Lung (tissue), 12 donors: Measurements from ENCODE around the gene CDC34. TPM values are rescaled to one million over a fixed set of nuclear protein-coding genes. Genes with fewer than 3 reads are reported as not detected.

Experiments used
- ATAC-seq: fragments of 200-7000 bp; cut with Tn5 transposase; one replicate; pipeline ENCODE4 v1.9.1; 2020; ENCODE audit warnings: moderate number of reproducible peaks; ENCODE audit not compliant: insufficient read depth, low FRiP score
- DNase-seq, 3 donors: peaks; one replicate each; pipeline ENCODE4 v3.0.0-alpha.2; 2013 to 2017
- H3K27ac ChIP-seq, 2 donors: one replicate each; pipeline ENCODE4 v1.5.1; 2013; ENCODE audit warnings: mild to moderate bottlenecking in 2 of 2, moderate library complexity in 2 of 2, control low read depth in 1 of 2, inconsistent platforms in 1 of 2, low read depth in 1 of 2, low read length in 1 of 2
- H3K27me3 ChIP-seq, 3 donors: one replicate each; pipeline ENCODE4 v1.5.1; 2013; ENCODE audit warnings: low read length in 2 of 3; ENCODE audit not compliant: control insufficient read depth in 3 of 3, insufficient read depth in 3 of 3
- H3K36me3 ChIP-seq, 4 donors: one replicate each; pipeline ENCODE4 v1.5.1; 2013; ENCODE audit warnings: low read length in 4 of 4, mild to moderate bottlenecking in 1 of 4, moderate library complexity in 1 of 4; ENCODE audit not compliant: control insufficient read depth in 4 of 4, insufficient read depth in 4 of 4
- H3K4me1 ChIP-seq, 5 donors: one replicate each; pipeline ENCODE4 v1.5.1; 2013; ENCODE audit warnings: low read length in 5 of 5, mild to moderate bottlenecking in 2 of 5, moderate library complexity in 1 of 5; ENCODE audit not compliant: control insufficient read depth in 5 of 5, insufficient read depth in 5 of 5
- H3K4me3 ChIP-seq: one replicate; pipeline ENCODE4 v1.5.1; 2013; ENCODE audit warnings: mild to moderate bottlenecking, control low read depth, moderate library complexity
- H3K9ac ChIP-seq, 2 donors: one replicate each; pipeline ENCODE4 v1.5.1; 2013; ENCODE audit warnings: low read length in 2 of 2, control low read depth in 1 of 2; ENCODE audit not compliant: insufficient read depth in 1 of 2
- H3K9me3 ChIP-seq, 4 donors: one replicate each; pipeline ENCODE4 v1.5.1; 2013; ENCODE audit warnings: low read length in 3 of 4, mild to moderate bottlenecking in 1 of 4, moderate library complexity in 1 of 4; ENCODE audit not compliant: control insufficient read depth in 4 of 4, insufficient read depth in 3 of 4
- WGBS, 2 donors: extraction: QIAGEN DNeasy Blood & Tissue Kit; methylation state at CpG; one replicate each; pipeline ENCODE4 v1.1.7; 2013; 5-methylcytosine and 5-hydroxymethylcytosine counted together
- polyA plus RNA-seq, 2 donors: library from polyadenylated mRNA; stranded (reverse); fragments of 200-250 nt; gene quantifications; one replicate each; pipeline ENCODE4 v1.2.1, GENCODE V29; 2013
- total RNA-seq, 2 donors: library from RNA; depleted of rRNA in 1 of 2; stranded (reverse); fragments of >200 nt in 1 of 2; gene quantifications; one replicate each; pipeline ENCODE4 v1.2.1, GENCODE V29; 2014 to 2021
- TF ChIP-seq, protein P1 (sequence below): IDR thresholded peaks from 2 replicates; pipeline ENCODE4 v1.5.1; 2012; ENCODE audit warnings: mild to moderate bottlenecking; ENCODE audit errors: control extremely low read depth, extremely low read depth
- donor health status: control.
- donor health status: control.
- donor health status: Bipolar disorder and iron deficiency.
- donor health status: healthy.
- donor health status: DM: yes; HTN: yes; CAD: no.

Gene CDC34
- total and polyA plus RNA-seq, 4 donors: 42.9 to 89.1 (median 60.1) TPM

DNA sequence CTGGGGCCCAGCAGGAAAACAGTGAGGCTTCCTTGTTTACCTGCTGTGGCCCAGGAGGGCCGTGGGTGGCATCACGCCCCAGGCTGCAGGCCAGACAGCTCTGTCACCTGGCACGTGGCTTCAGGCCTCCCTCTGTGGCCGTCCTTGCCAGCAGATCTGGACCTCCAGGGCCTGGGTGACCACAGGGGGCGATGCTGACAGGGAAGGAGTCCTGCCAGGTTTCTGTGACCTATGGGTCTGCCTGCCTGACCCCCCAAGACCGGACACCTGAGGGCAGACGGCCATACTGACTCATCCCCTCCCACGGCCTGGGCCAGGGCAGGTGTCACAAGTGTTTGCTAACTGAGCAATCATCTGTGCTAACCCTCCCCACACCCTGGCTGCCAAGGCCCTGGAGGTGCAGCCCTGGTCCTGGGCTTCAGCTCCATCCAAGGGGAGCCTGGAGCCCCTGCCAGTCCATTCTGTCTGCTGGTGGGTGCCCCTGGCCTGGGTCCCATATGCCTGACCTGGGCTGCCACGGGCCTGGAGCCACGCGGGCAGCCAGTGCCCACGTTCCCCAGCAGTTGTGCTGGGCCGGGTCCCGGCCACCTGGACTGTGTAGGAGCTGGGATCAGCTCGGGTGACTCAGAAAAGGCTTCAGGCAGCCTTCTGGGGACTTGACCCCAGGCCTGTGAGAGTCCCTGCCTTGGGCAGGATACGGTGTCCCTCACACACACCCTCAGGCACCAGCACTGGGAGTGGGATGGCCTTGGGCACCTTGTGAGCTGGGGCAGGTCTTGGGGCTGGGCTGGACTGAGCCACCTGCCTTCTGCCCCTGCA lies 3.7 kb downstream of the CDC34 start:
- Histone ChIP-seq H3K27ac (peak overlapping the region in 1 of 2 donors; percentile 0), H3K4me1 (peaks cover 0 to 20% (median 8%) of the 10 kb centered on the region in 5 donors), H3K9ac (no peak overlapping the region), H3K27me3 (no peaks in the 10 kb centered on the region), H3K36me3 (peaks cover 8 to 33% (median 12%) of the 10 kb centered on the region in 4 donors), H3K4me3 (no peak overlapping the region), H3K9me3 (peaks cover 0 to under 1% (median 0%) of the 10 kb centered on the region in 4 donors)
- TF ChIP-seq, protein P1, sequence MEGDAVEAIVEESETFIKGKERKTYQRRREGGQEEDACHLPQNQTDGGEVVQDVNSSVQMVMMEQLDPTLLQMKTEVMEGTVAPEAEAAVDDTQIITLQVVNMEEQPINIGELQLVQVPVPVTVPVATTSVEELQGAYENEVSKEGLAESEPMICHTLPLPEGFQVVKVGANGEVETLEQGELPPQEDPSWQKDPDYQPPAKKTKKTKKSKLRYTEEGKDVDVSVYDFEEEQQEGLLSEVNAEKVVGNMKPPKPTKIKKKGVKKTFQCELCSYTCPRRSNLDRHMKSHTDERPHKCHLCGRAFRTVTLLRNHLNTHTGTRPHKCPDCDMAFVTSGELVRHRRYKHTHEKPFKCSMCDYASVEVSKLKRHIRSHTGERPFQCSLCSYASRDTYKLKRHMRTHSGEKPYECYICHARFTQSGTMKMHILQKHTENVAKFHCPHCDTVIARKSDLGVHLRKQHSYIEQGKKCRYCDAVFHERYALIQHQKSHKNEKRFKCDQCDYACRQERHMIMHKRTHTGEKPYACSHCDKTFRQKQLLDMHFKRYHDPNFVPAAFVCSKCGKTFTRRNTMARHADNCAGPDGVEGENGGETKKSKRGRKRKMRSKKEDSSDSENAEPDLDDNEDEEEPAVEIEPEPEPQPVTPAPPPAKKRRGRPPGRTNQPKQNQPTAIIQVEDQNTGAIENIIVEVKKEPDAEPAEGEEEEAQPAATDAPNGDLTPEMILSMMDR: no peak
- 73 to 79% methylated on average over 16 of the region's 16 CpGs for WGBS, 2 donors
- DNase-seq (no peak), ATAC-seq (no peak)

DNA sequence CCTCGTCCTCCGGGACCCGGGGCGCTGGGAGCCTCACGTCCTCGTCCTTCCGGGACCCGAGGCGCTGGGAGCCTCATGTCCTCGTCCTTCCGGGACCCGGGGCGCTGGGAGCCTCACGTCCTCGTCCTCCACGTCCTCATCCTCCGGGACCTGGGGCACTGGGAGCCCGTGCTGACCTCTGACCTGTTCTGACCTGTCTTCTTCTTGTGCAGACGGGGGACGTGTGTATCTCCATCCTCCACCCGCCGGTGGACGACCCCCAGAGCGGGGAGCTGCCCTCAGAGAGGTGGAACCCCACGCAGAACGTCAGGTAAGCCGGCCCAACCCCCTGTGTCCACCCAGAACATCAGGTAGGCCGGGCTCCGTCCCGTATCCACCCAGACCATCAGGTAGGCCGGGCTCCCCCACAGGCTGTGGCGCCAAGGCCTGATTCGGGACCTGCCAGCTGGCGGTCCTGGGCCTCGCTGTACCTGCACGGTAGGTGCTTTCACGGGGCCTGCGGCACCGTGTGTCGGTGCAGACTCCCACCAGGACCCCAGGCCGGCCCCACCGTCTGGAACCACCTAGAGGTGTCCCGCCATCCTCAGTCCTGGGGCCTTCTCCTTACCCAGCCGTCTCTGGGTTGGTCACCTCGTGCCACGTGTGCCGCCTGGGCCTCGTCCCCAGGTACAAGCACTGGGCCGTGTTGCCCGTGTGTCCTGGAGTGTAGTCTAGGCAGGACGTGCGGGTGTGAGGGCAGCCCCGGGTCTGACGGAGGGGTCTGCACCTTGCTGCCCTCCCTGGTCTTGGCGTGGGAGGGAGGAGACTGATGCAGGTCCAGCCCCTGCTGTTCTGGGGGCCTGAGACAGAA lies 4.7 kb downstream of the CDC34 start:
- Histone ChIP-seq H3K9me3 (no peaks in the 10 kb centered on the region), H3K4me3 (no peak overlapping the region), H3K27ac (peak overlapping the region in 1 of 2 donors; percentile 27), H3K4me1 (peaks cover 0 to 18% (median 8%) of the 10 kb centered on the region in 5 donors), H3K27me3 (no peaks in the 10 kb centered on the region), H3K36me3 (peaks cover 10 to 38% (median 12%) of the 10 kb centered on the region in 4 donors), H3K9ac (no peak overlapping the region)
- WGBS, 2 donors: 91 to 92% methylated on average over 55 of the region's 55 CpGs
- no peak for DNase-seq
- TF ChIP-seq, protein P1: no peak
- no peak for ATAC-seq

DNA sequence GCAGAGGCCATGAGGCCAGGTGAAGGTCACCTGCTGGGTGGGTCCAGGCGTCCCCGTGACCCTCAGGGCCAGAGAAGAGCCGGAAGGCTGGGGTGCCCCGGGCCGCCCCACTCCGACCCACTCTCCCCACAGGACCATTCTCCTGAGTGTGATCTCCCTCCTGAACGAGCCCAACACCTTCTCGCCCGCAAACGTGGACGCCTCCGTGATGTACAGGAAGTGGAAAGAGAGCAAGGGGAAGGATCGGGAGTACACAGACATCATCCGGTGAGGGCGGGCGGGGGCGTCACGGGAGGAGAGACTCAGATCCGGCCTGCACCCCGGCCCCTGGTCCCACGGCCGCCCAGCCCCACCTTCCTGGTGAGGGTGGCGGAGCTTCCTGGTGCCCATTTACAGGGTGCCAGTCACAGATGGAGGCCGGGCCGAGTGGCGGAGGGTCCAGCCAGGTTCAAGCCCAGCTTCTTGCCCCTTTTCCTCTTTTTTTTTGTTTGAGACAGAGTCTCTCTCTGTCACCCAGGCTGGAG lies 5.4 kb downstream of the CDC34 start:
- H3K27ac ChIP-seq: peak overlapping the region in 1 of 2 donors; percentile 27
- 88 to 89% methylated on average over 26 of the region's 26 CpGs for WGBS, 2 donors
- peaks cover 10 to 45% (median 14%) of the 10 kb centered on the region in 4 donors for H3K36me3 ChIP-seq

More for the DNA sequence above, 5.4 kb downstream of the CDC34 start:
- TF ChIP-seq, protein P1: no peak
- ATAC-seq (no peak), DNase-seq (no peak)
- peaks cover 0 to 18% (median 8%) of the 10 kb centered on the region in 5 donors for H3K4me1 ChIP-seq
- H3K9ac ChIP-seq: no peak overlapping the region
- no peak overlapping the region for H3K4me3 ChIP-seq
- H3K9me3 ChIP-seq: no peaks in the 10 kb centered on the region
- H3K27me3 ChIP-seq: no peaks in the 10 kb centered on the region
